Fibroblast of villous mesenchyme (primary cell): ENCODE data around the gene FCSK. TPM values are rescaled to one million over a fixed set of nuclear protein-coding genes. Genes with fewer than 3 reads are reported as not detected.

Source experiments
- DNase-seq: peaks from one replicate; pipeline ENCODE4 v3.0.0-alpha.2; 2010; ENCODE audit warnings: low read depth
- H3K4me3 ChIP-seq: 2 replicates; pipeline ENCODE4 v1.5.1; 2011; ENCODE audit warnings: low read depth, mild to moderate bottlenecking, low read length
- total RNA-seq: library from RNA; depleted of rRNA; stranded (reverse); fragments of >200 nt; gene quantifications from 2 replicates; pipeline ENCODE4 v1.2.3, GENCODE V29; 2012
- TF ChIP-seq, protein P1 (sequence below): IDR thresholded peaks from 2 replicates; pipeline ENCODE4 v1.5.1; 2012; ENCODE audit warnings: low read depth, mild to moderate bottlenecking, low read length; ENCODE audit not compliant: insufficient read depth

Gene FCSK
- total RNA-seq, 1 donor: 9.5 TPM

DNA sequence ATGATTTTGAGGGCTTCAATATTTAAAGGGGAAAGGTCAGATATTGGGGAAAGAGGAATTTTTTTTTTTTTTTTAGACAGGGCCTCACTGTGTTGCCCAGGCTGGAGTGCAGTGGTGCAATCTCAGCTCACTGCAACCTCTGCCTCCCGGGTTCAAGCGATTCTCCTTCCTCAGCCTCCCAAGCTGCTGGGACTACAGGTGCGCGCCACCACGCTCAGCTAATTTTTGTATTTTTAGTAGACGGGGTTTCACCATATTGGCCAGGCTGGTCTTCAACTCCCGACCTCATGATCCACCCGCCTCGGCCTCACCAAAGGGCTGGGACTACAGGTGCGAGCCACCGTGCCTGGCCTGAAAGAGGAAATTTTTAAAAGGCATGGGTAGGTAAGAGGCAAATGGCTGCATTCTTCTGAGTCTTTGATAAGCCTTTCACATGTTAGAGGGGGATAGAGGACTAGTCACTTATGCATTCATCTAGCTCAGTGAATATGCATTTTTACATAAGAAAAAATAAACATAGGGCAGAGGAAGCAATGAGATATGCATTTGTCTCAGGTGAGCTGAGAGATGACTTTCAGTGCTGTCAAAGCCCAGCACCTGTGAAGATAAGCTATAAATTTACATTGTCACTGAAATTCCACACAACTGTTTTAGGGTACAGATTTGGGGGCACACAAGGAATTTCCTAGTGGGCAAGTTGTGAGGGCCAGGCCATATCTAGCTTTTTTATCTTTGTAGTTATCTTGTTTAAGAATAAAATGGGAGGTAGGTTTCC lies 1.1 kb upstream of the FCSK start:
- TF ChIP-seq, protein P1, sequence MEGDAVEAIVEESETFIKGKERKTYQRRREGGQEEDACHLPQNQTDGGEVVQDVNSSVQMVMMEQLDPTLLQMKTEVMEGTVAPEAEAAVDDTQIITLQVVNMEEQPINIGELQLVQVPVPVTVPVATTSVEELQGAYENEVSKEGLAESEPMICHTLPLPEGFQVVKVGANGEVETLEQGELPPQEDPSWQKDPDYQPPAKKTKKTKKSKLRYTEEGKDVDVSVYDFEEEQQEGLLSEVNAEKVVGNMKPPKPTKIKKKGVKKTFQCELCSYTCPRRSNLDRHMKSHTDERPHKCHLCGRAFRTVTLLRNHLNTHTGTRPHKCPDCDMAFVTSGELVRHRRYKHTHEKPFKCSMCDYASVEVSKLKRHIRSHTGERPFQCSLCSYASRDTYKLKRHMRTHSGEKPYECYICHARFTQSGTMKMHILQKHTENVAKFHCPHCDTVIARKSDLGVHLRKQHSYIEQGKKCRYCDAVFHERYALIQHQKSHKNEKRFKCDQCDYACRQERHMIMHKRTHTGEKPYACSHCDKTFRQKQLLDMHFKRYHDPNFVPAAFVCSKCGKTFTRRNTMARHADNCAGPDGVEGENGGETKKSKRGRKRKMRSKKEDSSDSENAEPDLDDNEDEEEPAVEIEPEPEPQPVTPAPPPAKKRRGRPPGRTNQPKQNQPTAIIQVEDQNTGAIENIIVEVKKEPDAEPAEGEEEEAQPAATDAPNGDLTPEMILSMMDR: no peak
- no peak for DNase-seq
- H3K4me3 ChIP-seq: peak overlapping the region; percentile 84

- DNase-seq: no peak
- TF ChIP-seq, protein P1: no peak
- H3K4me3 ChIP-seq: peak overlapping the region; percentile 84
These were observed 538 bp upstream of the FCSK start for GRCh38 chr16:70453892-70454221.

- no peak overlapping the region for H3K4me3 ChIP-seq
- DNase-seq: no peak
- TF ChIP-seq, protein P1: no peak
These were observed 1.5 kb downstream of the FCSK start for GRCh38 chr16:70455910-70456309.

DNA sequence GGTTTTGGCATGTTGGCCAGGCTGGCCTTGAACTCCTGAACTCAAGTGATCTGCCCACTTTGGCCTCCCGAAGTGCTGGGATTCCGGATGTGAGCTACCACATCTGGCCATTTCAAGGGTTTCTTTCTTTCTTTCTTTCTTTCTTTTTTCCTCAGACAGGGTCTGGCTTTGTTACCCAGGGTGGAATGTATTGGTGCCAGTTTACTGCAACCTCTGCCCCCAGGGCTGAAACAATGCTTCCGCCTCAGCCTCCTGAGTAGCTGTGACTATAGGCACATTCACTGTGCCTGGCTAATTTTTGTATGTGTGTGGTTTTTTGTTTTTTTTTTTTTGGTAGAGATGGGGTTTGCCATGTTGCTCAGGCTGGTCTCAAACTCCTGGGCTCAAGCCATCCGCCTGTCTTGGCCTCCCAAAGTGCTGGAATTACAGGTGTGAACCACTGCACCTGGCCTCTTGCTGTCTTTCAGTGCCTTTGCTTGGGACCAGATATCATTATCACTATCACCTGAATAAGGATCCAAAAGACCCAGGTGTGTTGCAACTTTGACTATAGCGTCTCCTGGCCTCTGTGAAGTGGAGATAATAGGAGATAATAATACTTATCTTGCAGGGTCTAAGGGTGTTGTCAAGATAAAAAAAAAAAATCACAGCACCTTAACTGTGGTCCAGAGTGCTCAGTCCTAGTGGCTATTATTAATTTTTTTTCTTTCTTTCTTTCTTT lies 3.2 kb downstream of the FCSK start:
- no peak overlapping the region for H3K4me3 ChIP-seq
- TF ChIP-seq, protein P1: no peak
- DNase-seq: no peak

DNA sequence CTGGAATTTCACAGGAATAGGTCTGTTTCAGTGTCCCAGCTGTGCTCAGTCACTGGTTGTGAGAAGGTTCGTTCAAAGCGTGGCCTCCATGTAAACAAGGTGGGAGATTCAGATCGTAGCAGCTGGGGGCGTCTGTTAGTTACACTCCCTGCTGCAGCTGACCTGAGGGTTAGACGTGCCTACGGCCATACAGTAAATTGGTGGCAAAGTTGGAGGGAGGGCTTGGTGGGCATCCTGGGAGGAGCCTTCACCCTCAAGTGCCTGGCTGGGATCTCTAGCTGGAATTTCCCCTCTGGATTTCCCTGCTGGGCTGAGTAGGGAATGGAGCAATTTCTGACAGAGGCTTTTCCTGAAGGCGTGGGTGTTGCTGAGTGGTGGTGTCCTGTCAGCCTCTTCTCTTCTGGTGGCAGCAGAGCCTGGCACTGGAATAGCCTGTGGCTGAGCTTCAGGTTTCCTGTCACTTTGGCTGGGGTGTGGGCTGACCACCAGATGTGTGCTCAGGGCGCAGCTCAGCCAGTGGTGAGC lies 6.4 kb downstream of the FCSK start:
- TF ChIP-seq, protein P1: no peak
- DNase-seq: peak; percentile 62
- no peak overlapping the region for H3K4me3 ChIP-seq

DNA sequence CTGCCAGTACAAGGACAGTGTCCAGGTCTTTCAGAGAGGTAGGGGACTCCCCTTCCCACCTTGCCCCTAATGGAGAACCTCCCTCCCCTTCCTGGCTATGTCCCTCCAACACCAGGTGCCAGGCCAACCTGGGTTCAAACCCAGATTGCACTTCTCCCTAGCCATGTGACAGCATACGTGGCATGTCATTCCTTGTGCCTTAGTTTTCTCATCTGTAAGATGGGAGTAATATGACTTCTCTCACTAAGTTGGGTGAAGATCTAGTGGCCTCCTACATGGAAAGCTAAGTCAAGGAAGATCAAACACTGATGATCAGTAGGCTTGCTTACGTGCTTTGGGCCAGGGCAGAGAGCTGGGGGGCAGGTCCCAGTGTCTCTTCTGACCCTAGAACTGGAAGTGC lies 8.8 kb downstream of the FCSK start:
- H3K4me3 ChIP-seq: no peak overlapping the region
- no peak for DNase-seq
- TF ChIP-seq, protein P1: no peak
